Glutamatergic neuron (in vitro differentiated cells): Measurements from ENCODE around the gene C1orf159. TPM values are rescaled to one million over a fixed set of nuclear protein-coding genes. Genes with fewer than 3 reads are reported as not detected.
"Not testable (repeated sequence)": the region's sequence is repeated elsewhere in the genome, so short reads cannot be mapped to it uniquely, and the experiment has no call there.

Source experiments
- DNase-seq: peaks from one replicate; pipeline ENCODE4 v3.0.0; 2022
- H3K27ac Mint-ChIP-seq: one replicate; pipeline ENCODE4 v1.8.0; 2020; ENCODE audit warnings: mild to moderate bottlenecking, mixed read lengths, inconsistent platforms; ENCODE audit not compliant: unreplicated experiment
- H3K27me3 Mint-ChIP-seq: one replicate; pipeline ENCODE4 v1.8.0; 2020; ENCODE audit warnings: mild to moderate bottlenecking, moderate library complexity, mixed read lengths, inconsistent platforms; ENCODE audit not compliant: unreplicated experiment
- H3K36me3 Mint-ChIP-seq: one replicate; pipeline ENCODE4 v1.8.0; 2020; ENCODE audit warnings: mild to moderate bottlenecking, mixed read lengths, inconsistent platforms; ENCODE audit not compliant: unreplicated experiment
- H3K4me1 Mint-ChIP-seq: one replicate; pipeline ENCODE4 v1.8.0; 2020; ENCODE audit warnings: mild to moderate bottlenecking, low read depth, mixed read lengths, inconsistent platforms; ENCODE audit not compliant: unreplicated experiment
- H3K4me3 Mint-ChIP-seq: one replicate; pipeline ENCODE4 v1.8.0; 2020; ENCODE audit warnings: mild to moderate bottlenecking, mixed read lengths, inconsistent platforms; ENCODE audit not compliant: unreplicated experiment
- H3K9me3 Mint-ChIP-seq: one replicate; pipeline ENCODE4 v1.8.0; 2020; ENCODE audit warnings: mild to moderate bottlenecking, moderate library complexity, mixed read lengths, inconsistent platforms; ENCODE audit not compliant: unreplicated experiment
- total RNA-seq: library from RNA; stranded (reverse); fragmentation: NEBNext Ultra II Directional; extraction: Animal tissue kit (Norgen Biotek cat#: 25700); gene quantifications from one replicate; pipeline ENCODE4 v1.2.1, GENCODE V29; 2021; ENCODE audit not compliant: unreplicated experiment
- TF ChIP-seq, protein P1 (sequence below): fragments of 200-600 bp; sonication (generic); IDR thresholded peaks from one replicate; pipeline ENCODE4 v1.5.0; 2021; ENCODE audit not compliant: partially characterized antibody, unreplicated experiment

C1orf159 gene
- total RNA-seq, 1 donor from 2014 or later = 24.5 TPM

DNA sequence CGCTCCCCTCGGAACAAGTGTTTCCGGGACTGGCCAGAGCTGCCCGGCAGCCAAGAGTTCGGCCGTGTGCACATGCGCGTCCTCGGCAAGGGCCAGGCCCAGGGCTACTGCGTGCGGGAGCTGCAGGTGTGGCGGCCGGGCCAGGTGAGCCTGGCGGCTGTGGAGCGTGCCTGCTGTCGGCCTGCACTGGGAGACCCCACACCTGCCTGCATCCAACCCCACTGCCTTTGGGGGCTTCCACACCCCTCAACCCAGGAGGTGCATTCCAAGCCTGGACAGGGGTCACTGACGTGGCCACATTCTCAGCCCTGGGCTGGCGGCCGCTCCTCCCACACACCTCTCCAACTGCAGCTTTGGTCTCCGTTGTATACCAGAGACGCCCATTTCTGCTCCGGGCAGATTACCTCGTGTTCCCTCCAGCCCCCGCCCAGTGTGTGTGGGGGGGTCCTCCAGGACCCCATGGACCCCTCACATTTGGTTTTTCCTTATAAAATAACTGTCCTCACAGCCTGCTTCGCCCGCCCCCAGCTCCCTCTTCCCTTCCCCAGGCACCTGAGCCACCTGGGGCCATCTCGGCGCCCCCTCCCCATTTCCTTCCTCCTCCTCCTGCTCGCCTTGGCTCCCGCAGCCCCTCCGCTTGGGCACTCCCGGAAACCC, 47.9 kb downstream of the C1orf159 start:
- Mint-ChIP-seq H3K36me3 (no peaks in the 10 kb centered on the region), H3K4me3 (no peak overlapping the region), H3K27ac (no peak overlapping the region), H3K4me1 (no peaks in the 10 kb centered on the region), H3K27me3 (peaks cover 2% of the 10 kb centered on the region), H3K9me3 (peaks cover 4% of the 10 kb centered on the region)
- no peak for DNase-seq
- TF ChIP-seq, protein P1, sequence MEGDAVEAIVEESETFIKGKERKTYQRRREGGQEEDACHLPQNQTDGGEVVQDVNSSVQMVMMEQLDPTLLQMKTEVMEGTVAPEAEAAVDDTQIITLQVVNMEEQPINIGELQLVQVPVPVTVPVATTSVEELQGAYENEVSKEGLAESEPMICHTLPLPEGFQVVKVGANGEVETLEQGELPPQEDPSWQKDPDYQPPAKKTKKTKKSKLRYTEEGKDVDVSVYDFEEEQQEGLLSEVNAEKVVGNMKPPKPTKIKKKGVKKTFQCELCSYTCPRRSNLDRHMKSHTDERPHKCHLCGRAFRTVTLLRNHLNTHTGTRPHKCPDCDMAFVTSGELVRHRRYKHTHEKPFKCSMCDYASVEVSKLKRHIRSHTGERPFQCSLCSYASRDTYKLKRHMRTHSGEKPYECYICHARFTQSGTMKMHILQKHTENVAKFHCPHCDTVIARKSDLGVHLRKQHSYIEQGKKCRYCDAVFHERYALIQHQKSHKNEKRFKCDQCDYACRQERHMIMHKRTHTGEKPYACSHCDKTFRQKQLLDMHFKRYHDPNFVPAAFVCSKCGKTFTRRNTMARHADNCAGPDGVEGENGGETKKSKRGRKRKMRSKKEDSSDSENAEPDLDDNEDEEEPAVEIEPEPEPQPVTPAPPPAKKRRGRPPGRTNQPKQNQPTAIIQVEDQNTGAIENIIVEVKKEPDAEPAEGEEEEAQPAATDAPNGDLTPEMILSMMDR = no peak

DNA sequence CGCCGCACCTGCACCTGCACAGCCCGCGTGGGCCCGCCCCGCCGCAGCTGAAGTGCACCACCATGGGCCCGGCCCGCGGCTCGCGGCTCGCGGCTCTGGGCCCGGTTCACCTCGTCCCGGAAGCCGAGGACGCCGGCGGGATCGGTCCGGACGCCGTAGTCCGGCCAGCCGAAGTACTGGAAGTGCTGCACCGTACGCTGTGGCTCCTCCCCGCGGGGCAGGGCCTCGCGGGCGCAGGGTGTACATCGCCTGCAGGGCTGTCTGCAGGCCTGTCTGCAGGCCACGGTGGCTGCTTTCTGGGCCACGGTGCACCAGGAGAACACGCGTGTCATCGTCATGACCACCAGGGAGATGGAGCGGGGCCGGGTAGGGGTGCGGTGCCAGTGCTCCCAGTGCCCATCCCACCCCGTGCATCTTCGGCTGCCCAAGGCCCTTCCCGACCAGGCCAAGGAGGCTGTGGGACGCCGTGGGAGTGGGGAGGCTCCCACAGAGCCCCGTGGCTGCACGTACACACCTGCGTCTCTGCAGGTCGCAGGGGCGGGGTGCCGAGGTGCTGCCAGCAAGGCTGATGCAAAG, 48.5 kb downstream of the C1orf159 start:
- H3K4me1 Mint-ChIP-seq = no peaks in the 10 kb centered on the region
- no peak overlapping the region for H3K4me3 Mint-ChIP-seq
- TF ChIP-seq, protein P1 = no peak
- no peaks in the 10 kb centered on the region for H3K36me3 Mint-ChIP-seq
- peaks cover 2% of the 10 kb centered on the region for H3K27me3 Mint-ChIP-seq
- no peak for DNase-seq
- H3K9me3 Mint-ChIP-seq = peaks cover 4% of the 10 kb centered on the region
- no peak overlapping the region for H3K27ac Mint-ChIP-seq

DNA sequence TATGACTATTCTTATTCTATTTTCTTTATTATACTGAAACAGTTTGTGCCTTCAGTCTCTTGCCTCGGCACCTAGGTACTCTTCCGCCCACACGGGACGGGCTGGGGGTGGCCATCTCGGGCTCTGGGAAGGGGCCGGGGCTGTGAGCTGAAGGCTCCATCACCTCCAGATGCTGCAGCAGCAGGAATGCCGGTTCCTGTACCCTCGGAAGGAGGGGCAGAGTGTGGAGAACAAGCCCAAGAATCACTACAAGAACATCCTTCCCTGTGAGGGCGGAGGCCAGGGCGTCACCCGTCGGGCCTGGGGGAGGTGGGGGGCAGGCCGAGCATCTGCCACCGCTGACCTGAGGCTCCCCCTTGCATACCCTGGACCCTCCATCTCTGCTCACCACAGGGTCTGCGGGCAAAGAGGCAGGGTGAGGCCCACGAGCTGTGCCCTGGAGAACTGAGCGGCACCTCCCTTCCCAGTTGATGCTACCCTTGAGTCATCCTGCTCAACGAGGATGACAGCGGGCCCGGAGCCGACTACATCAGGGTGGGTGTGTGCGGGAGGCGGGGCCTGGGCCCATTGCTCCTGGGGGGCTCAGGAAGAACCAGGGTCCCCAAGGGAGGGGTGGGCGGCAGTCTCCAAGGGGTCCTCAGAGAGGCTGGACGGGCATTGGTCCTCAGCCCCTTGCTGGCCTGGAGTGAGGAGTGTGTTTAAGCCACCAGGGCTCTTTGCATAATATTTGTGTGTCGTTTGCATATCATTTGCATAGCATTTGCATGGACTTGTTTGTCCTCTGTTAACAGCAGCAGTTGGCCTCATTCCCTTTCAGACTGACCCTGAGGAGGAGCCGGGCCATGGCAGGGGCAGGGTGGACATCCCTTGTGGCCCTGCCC, 49.2 kb downstream of the C1orf159 start:
- DNase-seq = no peak
- H3K27me3 Mint-ChIP-seq = peaks cover 2% of the 10 kb centered on the region
- no peaks in the 10 kb centered on the region for H3K4me1 Mint-ChIP-seq
- H3K36me3 Mint-ChIP-seq = no peaks in the 10 kb centered on the region
- H3K27ac Mint-ChIP-seq = no peak overlapping the region
- H3K4me3 Mint-ChIP-seq = no peak overlapping the region
- H3K9me3 Mint-ChIP-seq = peaks cover 4% of the 10 kb centered on the region
- TF ChIP-seq, protein P1 = no peak

DNA sequence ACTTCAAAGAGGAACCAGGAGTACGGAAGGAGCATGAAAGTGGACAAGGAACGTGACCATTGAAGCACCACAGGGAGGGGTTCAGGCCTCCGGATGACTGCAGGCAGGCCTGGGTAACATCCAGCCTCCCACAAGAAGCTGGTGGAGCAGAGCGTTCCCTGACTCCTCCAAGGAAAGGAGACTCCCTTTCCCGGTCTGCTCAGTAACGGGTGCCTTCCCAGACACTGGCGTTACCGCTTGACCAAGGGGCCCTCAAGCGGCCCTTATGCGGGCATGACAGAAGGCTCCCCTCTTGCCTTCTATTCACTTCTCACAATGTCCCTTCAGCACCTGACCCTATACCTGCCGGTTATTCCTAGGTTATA, 50.0 kb downstream of the C1orf159 start:
- H3K4me3 Mint-ChIP-seq, DNase-seq, H3K4me1 Mint-ChIP-seq, H3K27ac Mint-ChIP-seq, H3K9me3 Mint-ChIP-seq, H3K36me3 Mint-ChIP-seq, H3K27me3 Mint-ChIP-seq: not testable (repeated sequence)

DNA sequence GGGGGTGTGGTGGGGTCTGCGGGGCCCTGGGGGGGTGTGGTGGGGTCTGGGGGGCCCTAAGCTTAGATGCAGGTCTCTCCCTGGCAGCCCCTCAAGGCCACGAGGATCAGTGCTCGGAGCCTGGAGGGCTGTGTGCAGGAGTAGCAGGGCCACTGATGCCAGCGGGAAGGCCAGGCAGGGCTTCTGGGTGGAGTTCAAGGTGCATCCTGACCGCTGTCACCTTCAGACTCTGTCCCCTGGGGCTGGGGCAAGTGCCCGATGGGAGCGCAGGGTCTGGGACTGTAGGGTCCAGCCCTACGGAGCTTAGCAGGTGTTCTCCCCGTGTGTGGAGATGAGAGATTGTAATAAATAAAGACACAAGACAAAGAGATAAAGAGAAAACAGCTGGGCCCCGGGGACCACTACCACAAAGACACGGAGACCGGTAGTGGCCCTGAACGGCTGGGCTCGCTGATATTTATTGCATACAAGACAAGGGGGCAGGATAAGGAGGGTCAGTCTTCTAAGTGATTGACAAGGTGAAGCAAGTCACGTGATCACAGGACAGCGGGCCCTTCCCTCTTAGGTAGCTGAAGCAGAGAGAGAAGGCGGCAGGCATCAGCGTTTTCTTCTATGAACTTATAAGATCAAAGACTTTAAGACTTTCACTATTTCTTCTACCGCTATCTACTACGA, 50.5 kb downstream of the C1orf159 start:
- Mint-ChIP-seq H3K27ac (no peak overlapping the region), H3K4me3 (no peak overlapping the region), H3K4me1 (no peaks in the 10 kb centered on the region), H3K9me3 (peaks cover 4% of the 10 kb centered on the region), H3K36me3 (no peaks in the 10 kb centered on the region), H3K27me3 (peaks cover 4% of the 10 kb centered on the region)
- TF ChIP-seq, protein P1 = no peak
- no peak for DNase-seq
